Neural cell (in vitro differentiated cells): ENCODE results near the gene FOSL1. TPM values are rescaled to one million over a fixed set of nuclear protein-coding genes. Genes with fewer than 3 reads are reported as not detected.

Source experiments
- H2AFZ ChIP-seq: fragments of 200-600, 300-800 bp; sonication (generic), shearing (Covaris generic); 2 replicates; pipeline ENCODE4 v1.6.0; 2014; ENCODE audit warnings: low read depth, mild to moderate bottlenecking, antibody characterized with exemption, low read length, moderate library complexity
- H3F3A ChIP-seq: fragments of 200-600 bp; shearing (Covaris generic); 2 replicates; pipeline ENCODE4 v1.6.1; 2016; ENCODE audit warnings: mild to moderate bottlenecking, moderate library complexity, mixed read lengths, antibody characterized with exemption, low read length; ENCODE audit not compliant: insufficient read depth, poor library complexity, severe bottlenecking
- H3K27ac ChIP-seq: fragments of 200-600, 300-800 bp; sonication (generic), shearing (Covaris generic); 2 replicates; pipeline ENCODE4 v1.5.1; 2014; ENCODE audit warnings: mild to moderate bottlenecking, low read length, moderate library complexity
- H3K27me3 ChIP-seq: fragments of 300-800, 200-600 bp; sonication (generic), shearing (Covaris generic); 2 replicates; pipeline ENCODE4 v1.6.0; 2014; ENCODE audit warnings: mild to moderate bottlenecking, low read depth, low read length, moderate library complexity; ENCODE audit not compliant: insufficient read depth
- H3K36me3 ChIP-seq: fragments of 300-800, 200-600 bp; sonication (generic), shearing (Covaris generic); 2 replicates; pipeline ENCODE4 v1.5.1; 2014; ENCODE audit warnings: mild to moderate bottlenecking, antibody characterized with exemption, low read length, moderate library complexity; ENCODE audit not compliant: insufficient read depth
- H3K4me2 ChIP-seq: fragments of 300-800, 200-600 bp; sonication (generic), shearing (Covaris generic); 2 replicates; pipeline ENCODE4 v1.6.0; 2014; ENCODE audit warnings: mild to moderate bottlenecking, low read length
- H3K4me3 ChIP-seq: fragments of 300-800, 200-600 bp; sonication (generic), shearing (Covaris generic); 2 replicates; pipeline ENCODE4 v1.5.1; 2014; ENCODE audit warnings: mild to moderate bottlenecking, low read length, moderate library complexity
- H3K79me2 ChIP-seq: fragments of 200-600 bp; shearing (Covaris generic); replicated peaks from 2 replicates; pipeline ENCODE4 v1.6.0; 2014; ENCODE audit warnings: mild to moderate bottlenecking, low read length, moderate library complexity; ENCODE audit not compliant: insufficient read depth
- H3K9ac ChIP-seq: fragments of 300-800, 200-600 bp; sonication (generic), shearing (Covaris generic); 2 replicates; pipeline ENCODE4 v1.6.1; 2016; ENCODE audit warnings: mild to moderate bottlenecking, low read length, mixed read lengths
- H3K9me2 ChIP-seq: fragments of 200-600 bp; shearing (Covaris generic); 2 replicates; pipeline ENCODE4 v1.6.1; 2016; ENCODE audit warnings: mild to moderate bottlenecking, low read length, mixed read lengths; ENCODE audit not compliant: insufficient read depth
- H3K9me3 ChIP-seq: fragments of 200-600, 300-800 bp; sonication (generic), shearing (Covaris generic); 2 replicates; pipeline ENCODE4 v1.6.1; 2016; ENCODE audit warnings: mild to moderate bottlenecking, mixed run types, low read length, moderate library complexity, mixed read lengths
- H4K20me1 ChIP-seq: fragments of 200-600 bp; shearing (Covaris generic); 2 replicates; pipeline ENCODE4 v1.6.1; 2016; ENCODE audit warnings: mild to moderate bottlenecking, mixed run types; ENCODE audit not compliant: insufficient read depth
- CTCF ChIP-seq: fragments of 450-650 bp; IDR thresholded peaks from 2 replicates; pipeline ENCODE4 v1.5.1; 2014; ENCODE audit warnings: antibody characterized with exemption, mild to moderate bottlenecking, moderate library complexity; ENCODE audit not compliant: poor library complexity, severe bottlenecking
- EP300 ChIP-seq: fragments of 450-650 bp; conservative IDR thresholded peaks from 2 replicates; pipeline ENCODE4 v1.6.1; 2014; ENCODE audit warnings: antibody characterized with exemption, mild to moderate bottlenecking, moderate library complexity; ENCODE audit not compliant: poor library complexity, severe bottlenecking
- EZH2 ChIP-seq: fragments of 200-600, 300-800 bp; shearing (Covaris generic), sonication (generic); IDR thresholded peaks from 2 replicates; pipeline ENCODE4 v1.6.1; 2014; ENCODE audit warnings: antibody characterized with exemption, low read length, borderline replicate concordance, mild to moderate bottlenecking; ENCODE audit not compliant: insufficient read depth, poor library complexity, severe bottlenecking
- MXI1 ChIP-seq: fragments of 450-650 bp; conservative IDR thresholded peaks from 2 replicates; pipeline ENCODE4 v1.6.1; 2014; ENCODE audit warnings: antibody characterized with exemption, mild to moderate bottlenecking; ENCODE audit not compliant: poor library complexity, severe bottlenecking
- POLR2AphosphoS5 ChIP-seq: IDR thresholded peaks from 2 replicates; pipeline ENCODE4 v1.6.1; 2012
- RAD21 ChIP-seq: fragments of 450-650 bp; conservative IDR thresholded peaks from 2 replicates; pipeline ENCODE4 v1.6.1; 2014; ENCODE audit warnings: antibody characterized with exemption, mild to moderate bottlenecking, moderate library complexity
- REST ChIP-seq: IDR thresholded peaks from 2 replicates; pipeline ENCODE4 v1.6.1; 2012; ENCODE audit warnings: borderline replicate concordance
- SMC3 ChIP-seq: fragments of 450-650 bp; conservative IDR thresholded peaks from 2 replicates; pipeline ENCODE4 v1.6.1; 2014; ENCODE audit warnings: antibody characterized with exemption, mild to moderate bottlenecking, moderate library complexity; ENCODE audit not compliant: poor library complexity
- TAF1 ChIP-seq: IDR thresholded peaks from 2 replicates; pipeline ENCODE4 v1.6.1; 2012; ENCODE audit warnings: low read depth
- polyA plus RNA-seq: library from polyadenylated mRNA; depleted of rRNA; stranded (reverse); fragments of >200 nt; gene quantifications from 2 replicates; pipeline ENCODE4 v1.2.3, GENCODE V29; 2014

FOSL1 gene
- polyA plus RNA-seq, 1 donor from 2014 or later: not detected

GRCh38 chr11:65906602-65907001 lies 6.4 kb upstream of the FOSL1 start:
- H2AFZ ChIP-seq: no peak overlapping the region

GRCh38 chr11:65903715-65904114 lies 3.5 kb upstream of the FOSL1 start:
- Histone ChIP-seq H3K9ac (no peak overlapping the region), H3K4me3 (no peak overlapping the region), H4K20me1 (no peaks in the 10 kb centered on the region), H3F3A (no peaks in the 10 kb centered on the region), H2AFZ (no peak overlapping the region), H3K79me2 (no peaks in the 10 kb centered on the region), H3K9me3 (no peaks in the 10 kb centered on the region), H3K36me3 (no peaks in the 10 kb centered on the region), H3K9me2 (no peaks in the 10 kb centered on the region), H3K4me2 (no peak overlapping the region), H3K27ac (no peak overlapping the region), H3K27me3 (peaks cover 56% of the 10 kb centered on the region)
- TF ChIP-seq CTCF: no peak
- TF ChIP-seq REST: no peak
- TF ChIP-seq EP300: no peak
- TF ChIP-seq TAF1: no peak
- no peak for TF ChIP-seq POLR2AphosphoS5
- no peak for TF ChIP-seq RAD21
- TF ChIP-seq EZH2: no peak

More at GRCh38 chr11:65906602-65907001, 6.4 kb upstream of the FOSL1 start:
- H3K4me3 ChIP-seq: no peak overlapping the region
- no peaks in the 10 kb centered on the region for H3K9me3 ChIP-seq
- TF ChIP-seq SMC3 (no peak), EP300 (no peak), RAD21 (no peak), CTCF (no peak), REST (no peak), EZH2 (no peak), MXI1 (no peak), POLR2AphosphoS5 (no peak), TAF1 (no peak)
- H3K9ac ChIP-seq: no peak overlapping the region
- H3F3A ChIP-seq: no peaks in the 10 kb centered on the region
- no peaks in the 10 kb centered on the region for H3K36me3 ChIP-seq
- H3K27me3 ChIP-seq: peaks cover 27% of the 10 kb centered on the region
- H3K9me2 ChIP-seq: no peaks in the 10 kb centered on the region
- H3K27ac ChIP-seq: no peak overlapping the region
- H3K79me2 ChIP-seq: no peaks in the 10 kb centered on the region
- no peaks in the 10 kb centered on the region for H4K20me1 ChIP-seq
- H3K4me2 ChIP-seq: no peak overlapping the region
